A549 (cell line): ENCODE data around the gene ARL5C. TPM values are rescaled to one million over a fixed set of nuclear protein-coding genes. Genes with fewer than 3 reads are reported as not detected.
A peak's percentile ranks its signal among the peaks of the same experiment; 100 is the strongest.

Experiments
- ATAC-seq, 2 experiments: fragments of 200-7000 bp in 1 of 2; fragments of >200 bp in 1 of 2; cut with Nextera tagmentation in 1 of 2; cut with Tn5 transposase in 1 of 2; 3 replicates each; pipeline versions ENCODE4 v1.8.0 to v1.9.1; 2018 to 2020; ENCODE audit warnings: mild to moderate bottlenecking in 1 of 2, moderate library complexity in 1 of 2
- CTCF ChIA-PET: fragments of 300-600 bp; sonication (Branson Sonifier 250); formaldehyde crosslinking; extraction: SDS; loops from one replicate; lab custom pipeline; 2021; ENCODE audit warnings: antibody characterized with exemption, inconsistent platforms; lab: Yijun Ruan, JAX
- POLR2A ChIA-PET: fragments of 350-600 bp; formaldehyde crosslinking; extraction: SDS; loops from one replicate; lab custom pipeline; 2021; ENCODE audit warnings: antibody characterized with exemption, inconsistent platforms; lab: Yijun Ruan, JAX
- DNase-seq, 2 experiments: peaks; one replicate each; pipeline versions ENCODE4 v3.0.0 to v3.0.0-alpha.2; 2011 to 2016; ENCODE audit warnings: low read depth in 1 of 2, low spot score in 1 of 2
- FAIRE-seq: peaks from 2 replicates; lab custom pipeline; 2011; peaks lifted over from hg19 to GRCh38; lab: Jason Lieb, UNC
- H3K27ac ChIP-seq, 2 experiments: fragments of >200 bp; sonication (Bioruptor Twin); formaldehyde crosslinking; 3 replicates each; pipeline ENCODE4 v1.5.1; 2016 to 2017
- H3K4me1 ChIP-seq: fragments of >200 bp; sonication (Bioruptor Twin); formaldehyde crosslinking; 3 replicates; pipeline ENCODE4 v1.6.1; 2016
- H3K4me2 ChIP-seq: fragments of >200 bp; sonication (Bioruptor Twin); formaldehyde crosslinking; 3 replicates; pipeline ENCODE4 v1.6.1; 2016
- H3K4me3 ChIP-seq: fragments of >200 bp; sonication (Bioruptor Twin); formaldehyde crosslinking; 3 replicates; pipeline ENCODE4 v1.5.1; 2016
- H3K9me3 ChIP-seq: fragments of >200 bp; sonication (Bioruptor Twin); formaldehyde crosslinking; 3 replicates; pipeline ENCODE4 v1.6.1; 2016
- CBX2 ChIP-seq: fragments of 200-600 bp; sonication (generic); IDR thresholded peaks from 2 replicates; pipeline ENCODE4 v1.6.1; 2016; ENCODE audit warnings: low read depth, mild to moderate bottlenecking, borderline replicate concordance
- CEBPB ChIP-seq, 2 experiments: fragments of >200 bp in 1 of 2; sonication (Bioruptor Twin) in 1 of 2; formaldehyde crosslinking in 1 of 2; IDR thresholded peaks; 2 replicates each; pipeline ENCODE4 v1.6.1; 2012 to 2016
- CHD2 ChIP-seq: fragments of 150-350 bp; IDR thresholded peaks from 2 replicates; pipeline ENCODE4 v1.6.1; 2014; ENCODE audit warnings: low read length; ENCODE audit not compliant: partially characterized antibody
- CHD4 ChIP-seq: fragments of 200-600 bp; sonication (generic); IDR thresholded peaks from 2 replicates; pipeline ENCODE4 v1.6.1; 2016; ENCODE audit warnings: antibody characterized with exemption, mild to moderate bottlenecking, borderline replicate concordance
- CTCF ChIP-seq: fragments of >200 bp; sonication (Bioruptor Twin); formaldehyde crosslinking; IDR thresholded peaks from 3 replicates; pipeline ENCODE4 v1.5.1; 2016
- E2F6 ChIP-seq: IDR thresholded peaks from 2 replicates; pipeline ENCODE4 v1.6.1; 2012; ENCODE audit warnings: low read depth, borderline replicate concordance
- EHF ChIP-seq: fragments of 250-450 bp; sonication (Bioruptor Pico); IDR thresholded peaks from 2 replicates; pipeline ENCODE4 v1.5.0; 2020; ENCODE audit warnings: mild to moderate bottlenecking
- ELK1 ChIP-seq: fragments of 150-350 bp; IDR thresholded peaks from 2 replicates; pipeline ENCODE4 v1.6.1; 2014; ENCODE audit warnings: low read depth, mild to moderate bottlenecking, low read length
- ESRRA ChIP-seq: fragments of 150-350 bp; IDR thresholded peaks from 2 replicates; pipeline ENCODE4 v1.6.1; 2014; ENCODE audit warnings: mild to moderate bottlenecking, low read length, borderline replicate concordance
- FOXS1 ChIP-seq: fragments of 250-450 bp; sonication (Bioruptor Pico); IDR thresholded peaks from 2 replicates; pipeline ENCODE4 v1.5.0; 2020; ENCODE audit warnings: mild to moderate bottlenecking, moderate library complexity
- GATA3 ChIP-seq: IDR thresholded peaks from 2 replicates; pipeline ENCODE4 v1.6.1; 2012; ENCODE audit warnings: borderline replicate concordance
- HES2 ChIP-seq: fragments of >200 bp; sonication (Bioruptor Twin); formaldehyde crosslinking; IDR thresholded peaks from 2 replicates; pipeline ENCODE4 v1.6.1; 2016
- HOXB13 ChIP-seq: fragments of 250-450 bp; sonication (Bioruptor Pico); IDR thresholded peaks from 2 replicates; pipeline ENCODE4 v1.5.0; 2020; ENCODE audit warnings: low read depth, mild to moderate bottlenecking, moderate library complexity
- JUN ChIP-seq, 2 experiments: fragments of >200 bp; sonication (Bioruptor Twin); formaldehyde crosslinking; IDR thresholded peaks; 2 replicates in 1 of 2; 3 replicates in 1 of 2; pipeline ENCODE4 v1.6.1; 2016 to 2017
- KDM1A ChIP-seq: fragments of 200-600 bp; sonication (generic); IDR thresholded peaks from 2 replicates; pipeline ENCODE4 v1.6.1; 2016; ENCODE audit warnings: low read depth, mild to moderate bottlenecking
- MYC ChIP-seq: IDR thresholded peaks from 2 replicates; pipeline ENCODE4 v1.6.1; 2012; ENCODE audit warnings: mild to moderate bottlenecking, inconsistent platforms, low read length, improper control_type of control experiment, borderline replicate concordance
- PHF8 ChIP-seq: fragments of 200-600 bp; sonication (generic); IDR thresholded peaks from 2 replicates; pipeline ENCODE4 v1.6.1; 2016; ENCODE audit warnings: low read depth, mild to moderate bottlenecking, antibody characterized with exemption, moderate library complexity, borderline replicate concordance
- RAD21 ChIP-seq, 2 experiments: fragments of >200 bp in 1 of 2; sonication (Bioruptor Twin) in 1 of 2; formaldehyde crosslinking in 1 of 2; IDR thresholded peaks in 1 of 2; conservative IDR thresholded peaks in 1 of 2; 2 replicates in 1 of 2; 3 replicates in 1 of 2; pipeline ENCODE4 v1.6.1; 2012 to 2018; ENCODE audit warnings: inconsistent platforms in 1 of 2
- RARB ChIP-seq: fragments of 250-450 bp; sonication (Bioruptor Pico); IDR thresholded peaks from 2 replicates; pipeline ENCODE4 v1.8.0; 2021; ENCODE audit warnings: mild to moderate bottlenecking, moderate library complexity
- WGBS: methylation state at CpG from one replicate; pipeline ENCODE4 v1.1.6; 2017; ENCODE audit errors: missing lambda C conversion rate; 5-methylcytosine and 5-hydroxymethylcytosine counted together
- polyA plus RNA-seq, 4 experiments: library from polyadenylated mRNA; depleted of rRNA in 3 of 4; stranded (reverse); fragments of >200 nt; fragmentation: RNase III in 1 of 4; extraction: RNeasy Plus Mini Kit Qiagen cat#74134 plus additional on column Dnase treatment in 1 of 4; gene quantifications; 2 replicates in 3 of 4; 3 replicates in 1 of 4; pipeline ENCODE4 v1.2.3, GENCODE V29; 2011 to 2017

Gene ARL5C
- polyA plus RNA-seq, 2 of the 4 experiments (the other 2 are of a cell fraction): not detected

- no peak for DNase-seq
- TF ChIP-seq RAD21 (conservative IDR thresholded peaks at IDR 0.05 in 1 of 2, IDR thresholded peaks at IDR 0.05 in 1 of 2): no peak
- no peak for TF ChIP-seq CTCF
- TF ChIP-seq ELK1: no peak
- no peak for TF ChIP-seq CEBPB (IDR thresholded peaks at IDR 0.05)
- TF ChIP-seq KDM1A: no peak
- no peak for TF ChIP-seq RARB (CRISPR knock-in tag)
- TF ChIP-seq PHF8: no peak
- TF ChIP-seq CHD2: no peak
- no peak for TF ChIP-seq EHF (CRISPR knock-in tag)
- Histone ChIP-seq H3K27ac (no peak overlapping the region), H3K4me2 (no peak overlapping the region), H3K4me1 (no peaks in the 10 kb centered on the region), H3K4me3 (no peak overlapping the region), H3K9me3 (no peaks in the 10 kb centered on the region)
- ATAC-seq: peak in 1 of 2 experiments; percentile 48; a peak in 2 of 6 replicates
- ChIA-PET POLR2A (no interaction called here), CTCF (interaction anchor here (0.6 to 2.4 kb wide), 5 partner anchors 22 to 368 kb away, joined by 3 to 8 read pairs (median 5); no protein-coding TSS in a partner anchor)
- 83% methylated on average over 5 of the region's 5 CpGs for WGBS
- no peak for FAIRE-seq
These were observed 47.1 kb downstream of the ARL5C start for GRCh38 chr17:39118674-39119419.

- TF ChIP-seq JUN (IDR thresholded peaks at IDR 0.05) (no peak), GATA3 (no peak), E2F6 (no peak), FOXS1 (CRISPR knock-in tag) (no peak), CHD4 (no peak), ELK1 (no peak), ESRRA (no peak), EHF (CRISPR knock-in tag) (no peak), HOXB13 (CRISPR knock-in tag) (no peak), MYC (no peak), CBX2 (no peak), HES2 (no peak)
- H3K27ac ChIP-seq: no peak overlapping the region
- H3K4me3 ChIP-seq: no peak overlapping the region
- FAIRE-seq (no peak), ATAC-seq (no peak), DNase-seq (no peak)
- no peak overlapping the region for H3K4me2 ChIP-seq
- ChIA-PET CTCF (interaction anchor here (0.7 to 1.4 kb wide), 5 partner anchors 9 to 133 kb away, joined by 3 to 6 read pairs (median 4); no protein-coding TSS in a partner anchor), POLR2A (no interaction called here)
- no peaks in the 10 kb centered on the region for H3K4me1 ChIP-seq
- H3K9me3 ChIP-seq: no peaks in the 10 kb centered on the region
- WGBS: 71% methylated on average over 3 of the region's 3 CpGs
These were observed 49.7 kb downstream of the ARL5C start for GRCh38 chr17:39116224-39116623.
